ENCODE results near the gene TRIM33.

DNA sequence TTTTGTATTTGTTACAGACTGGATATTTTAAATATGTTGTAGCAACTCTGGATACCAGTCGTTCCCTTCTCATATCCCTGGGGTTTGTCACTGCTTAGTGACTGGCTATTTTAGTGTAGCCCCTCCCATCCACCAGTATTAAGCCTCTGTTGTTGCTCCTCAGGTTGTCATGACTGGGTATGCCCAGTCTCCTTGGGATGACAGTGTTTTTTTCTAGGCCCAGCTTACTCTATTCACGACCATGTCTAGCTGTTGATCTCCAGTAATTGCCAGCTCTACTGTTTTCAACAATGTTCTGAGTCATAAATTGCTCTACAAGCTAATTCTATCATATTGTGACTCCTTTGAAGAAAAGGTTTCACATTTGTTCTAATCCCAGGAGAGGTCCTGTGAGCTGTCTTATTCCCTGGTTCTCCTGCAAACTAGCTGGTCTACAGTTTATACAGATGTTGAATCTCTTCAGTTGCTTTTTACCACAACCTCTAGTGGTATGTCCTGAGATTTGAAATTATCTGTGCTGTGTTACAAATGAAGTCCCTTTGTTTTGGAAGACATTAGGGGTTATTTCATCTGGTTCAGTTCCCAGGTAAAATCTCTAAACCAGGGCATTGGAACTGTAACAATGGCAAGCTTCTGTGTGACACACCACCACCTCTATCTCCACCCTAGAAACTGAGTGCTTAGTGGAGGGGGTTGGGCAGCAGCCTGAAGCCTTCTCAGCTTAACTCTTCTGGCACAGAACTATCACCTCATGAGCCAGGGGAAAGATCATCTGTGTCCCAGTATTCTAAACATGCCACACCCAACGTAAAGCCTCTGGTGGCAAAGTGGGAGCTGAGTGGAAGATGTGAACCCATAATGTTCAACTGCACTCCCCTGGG lies 124.6 kb downstream of the TRIM33 start:
- TF ChIP-seq, protein P1, sequence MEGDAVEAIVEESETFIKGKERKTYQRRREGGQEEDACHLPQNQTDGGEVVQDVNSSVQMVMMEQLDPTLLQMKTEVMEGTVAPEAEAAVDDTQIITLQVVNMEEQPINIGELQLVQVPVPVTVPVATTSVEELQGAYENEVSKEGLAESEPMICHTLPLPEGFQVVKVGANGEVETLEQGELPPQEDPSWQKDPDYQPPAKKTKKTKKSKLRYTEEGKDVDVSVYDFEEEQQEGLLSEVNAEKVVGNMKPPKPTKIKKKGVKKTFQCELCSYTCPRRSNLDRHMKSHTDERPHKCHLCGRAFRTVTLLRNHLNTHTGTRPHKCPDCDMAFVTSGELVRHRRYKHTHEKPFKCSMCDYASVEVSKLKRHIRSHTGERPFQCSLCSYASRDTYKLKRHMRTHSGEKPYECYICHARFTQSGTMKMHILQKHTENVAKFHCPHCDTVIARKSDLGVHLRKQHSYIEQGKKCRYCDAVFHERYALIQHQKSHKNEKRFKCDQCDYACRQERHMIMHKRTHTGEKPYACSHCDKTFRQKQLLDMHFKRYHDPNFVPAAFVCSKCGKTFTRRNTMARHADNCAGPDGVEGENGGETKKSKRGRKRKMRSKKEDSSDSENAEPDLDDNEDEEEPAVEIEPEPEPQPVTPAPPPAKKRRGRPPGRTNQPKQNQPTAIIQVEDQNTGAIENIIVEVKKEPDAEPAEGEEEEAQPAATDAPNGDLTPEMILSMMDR (IDR thresholded peaks at IDR 0.05 in 4 of 5, conservative IDR thresholded peaks at IDR 0.05 in 1 of 5): no peak
- TF ChIP-seq POLR2A (IDR thresholded peaks at IDR 0.05): no peak
